ENCODE measurements around the gene OPN4. TPM values are rescaled to one million over a fixed set of nuclear protein-coding genes. Genes with fewer than 3 reads are reported as not detected.

Gene OPN4
- total RNA-seq (ENCODE audit: low replicate concordance), result not detected in 2 replicates

- no peak for DNase-seq (ENCODE audit: low spot score)
- Mint-ChIP-seq H3K4me1 (peaks cover 6% of the 10 kb centered on the region), H3K9me3 (peaks cover 4% of the 10 kb centered on the region), H3K4me3 (no peak within 1 kb of the TSS), H3K27ac (no peak within 1 kb of the TSS), H3K36me3 (no peaks in the 10 kb centered on the region), H3K27me3 (ENCODE audit: insufficient read depth, low read depth) (peaks cover 11% of the 10 kb centered on the region)
- Histone ChIP-seq H3K4me2 (no peak within 1 kb of the TSS), H3K9ac (no peak within 1 kb of the TSS), H3K27ac (no peak within 1 kb of the TSS), H3K4me1 (peaks cover 10% of the 10 kb centered on the region), H3K36me3 (no peaks in the 10 kb centered on the region), H4K20me1 (ENCODE audit: low read depth) (no peaks in the 10 kb centered on the region), H3K9me3 (ENCODE audit: low read depth) (no peaks in the 10 kb centered on the region), H3K4me3 (no peak within 1 kb of the TSS), H3K27me3 (no peaks in the 10 kb centered on the region), H2AFZ (replicated peaks) (no peak within 1 kb of the TSS), H3F3A (ENCODE audit: low read depth) (no peaks in the 10 kb centered on the region), H3K79me2 (ENCODE audit: low read depth) (no peaks in the 10 kb centered on the region)
- TF ChIP-seq EZH2 (IDR thresholded peaks at IDR 0.05), result no peak
- no peak for TF ChIP-seq EZH2phosphoT487 (IDR thresholded peaks at IDR 0.05)
- TF ChIP-seq CTCF (IDR thresholded peaks at IDR 0.05), result no peak
Measured at GRCh38 chr10:86654411-86655172, at the start of gene OPN4. Gene OPN4, plus strand, starts transcription at chr10:86654547. Its CDS starts 237 bp downstream, at chr10:86654784.

- H3K4me1 Mint-ChIP-seq, result no peaks in the 10 kb centered on the region
Measured at GRCh38 chr10:86607674-86608073, 46.7 kb upstream of the OPN4 start.

GRCh38 chr10:86609920-86610319, 44.4 kb upstream of the OPN4 start:
- Mint-ChIP-seq H3K27ac (no peak overlapping the region), H3K4me1 (no peaks in the 10 kb centered on the region), H3K27me3 (ENCODE audit: insufficient read depth, low read depth) (peaks cover 2% of the 10 kb centered on the region), H3K4me3 (no peak overlapping the region), H3K9me3 (peaks cover 16% of the 10 kb centered on the region), H3K36me3 (no peaks in the 10 kb centered on the region)
- Histone ChIP-seq H3F3A (ENCODE audit: low read depth) (no peaks in the 10 kb centered on the region), H3K36me3 (no peaks in the 10 kb centered on the region), H3K4me1 (no peaks in the 10 kb centered on the region), H4K20me1 (ENCODE audit: low read depth) (no peaks in the 10 kb centered on the region), H3K79me2 (ENCODE audit: low read depth) (no peaks in the 10 kb centered on the region), H3K9me3 (ENCODE audit: low read depth) (no peaks in the 10 kb centered on the region), H3K27ac (no peak overlapping the region), H3K4me2 (no peak overlapping the region), H3K9ac (no peak overlapping the region), H3K4me3 (no peak overlapping the region), H3K27me3 (no peaks in the 10 kb centered on the region), H2AFZ (replicated peaks) (no peak overlapping the region)
- TF ChIP-seq EZH2phosphoT487 (IDR thresholded peaks at IDR 0.05) (no peak), EZH2 (IDR thresholded peaks at IDR 0.05) (no peak), CTCF (IDR thresholded peaks at IDR 0.05) (no peak)
- no peak for DNase-seq (ENCODE audit: low spot score)

More at GRCh38 chr10:86607674-86608073, 46.7 kb upstream of the OPN4 start:
- TF ChIP-seq EZH2 (IDR thresholded peaks at IDR 0.05) (no peak), CTCF (IDR thresholded peaks at IDR 0.05) (no peak), EZH2phosphoT487 (IDR thresholded peaks at IDR 0.05) (no peak)
- no peak overlapping the region for H3K4me2 ChIP-seq
- no peak overlapping the region for H3K27ac ChIP-seq
- Mint-ChIP-seq H3K36me3 (no peaks in the 10 kb centered on the region), H3K4me3 (no peak overlapping the region), H3K27ac (no peak overlapping the region), H3K27me3 (ENCODE audit: insufficient read depth, low read depth) (no peaks in the 10 kb centered on the region), H3K9me3 (peaks cover 16% of the 10 kb centered on the region)
- H2AFZ ChIP-seq (replicated peaks), result no peak overlapping the region
- no peak overlapping the region for H3K4me3 ChIP-seq
- no peak for DNase-seq (ENCODE audit: low spot score)
- H4K20me1 ChIP-seq (ENCODE audit: low read depth), result no peaks in the 10 kb centered on the region
- H3F3A ChIP-seq (ENCODE audit: low read depth), result no peaks in the 10 kb centered on the region
- no peaks in the 10 kb centered on the region for H3K36me3 ChIP-seq
- no peaks in the 10 kb centered on the region for H3K9me3 ChIP-seq (ENCODE audit: low read depth)
- H3K79me2 ChIP-seq (ENCODE audit: low read depth), result no peaks in the 10 kb centered on the region
- no peaks in the 10 kb centered on the region for H3K27me3 ChIP-seq
- no peaks in the 10 kb centered on the region for H3K4me1 ChIP-seq
- H3K9ac ChIP-seq, result no peak overlapping the region
